ENCODE results near the gene EFNA5. TPM values are rescaled to one million over a fixed set of nuclear protein-coding genes. Genes with fewer than 3 reads are reported as not detected.

The EFNA5 gene
- polyA plus RNA-seq, 1 of the 3 experiments (the other 2 are of a cell fraction), result 0.81 TPM

- Histone ChIP-seq H3K9ac (no peak overlapping the region), H4K20me1 (ENCODE audit: insufficient read depth) (no peaks in the 10 kb centered on the region), H3K36me3 (replicated peaks in 1 of 2; ENCODE audit: control insufficient read depth in 1 of 2, insufficient read depth in 2 of 2, low read length in 1 of 2) (no peaks in the 10 kb centered on the region), H3K9me3 (no peaks in the 10 kb centered on the region), H3K4me3 (ENCODE audit: low read depth in 2 of 2, low read length in 1 of 2) (no peak overlapping the region), H3K27ac (ENCODE audit: low read depth in 2 of 2, low read length in 1 of 2) (no peak overlapping the region), H3K9me2 (no peaks in the 10 kb centered on the region), H3K27me3 (ENCODE audit: insufficient read depth) (no peaks in the 10 kb centered on the region), H3K4me2 (no peak overlapping the region), H3K4me1 (ENCODE audit: control insufficient read depth in 1 of 2, insufficient read depth in 2 of 2, low read depth in 1 of 2, low read length in 1 of 2) (peaks cover 7 to 15% of the 10 kb centered on the region in 2 experiments), H3F3A (replicated peaks; ENCODE audit: insufficient read depth) (no peaks in the 10 kb centered on the region), H3K79me2 (ENCODE audit: insufficient read depth) (no peaks in the 10 kb centered on the region), H2AFZ (ENCODE audit: low read depth) (no peak overlapping the region)
- POLR2A ChIA-PET, result no interaction called here
- WGBS (ENCODE audit: low lambda C conversion rate), result 95% methylated on average over 8 of the region's 8 CpGs
- DNase-seq, result no peak
- TF ChIP-seq RCOR1 (IDR thresholded peaks at IDR 0.05; ENCODE audit: low read length) (no peak), GATA2 (CRISPR knock-in tag; IDR thresholded peaks at IDR 0.05) (no peak), ELF1 (IDR thresholded peaks at IDR 0.05) (no peak), GABPA (IDR thresholded peaks at IDR 0.05; ENCODE audit: low read depth) (no peak), FOSL2 (IDR thresholded peaks at IDR 0.05; ENCODE audit: borderline replicate concordance, low read depth) (no peak), EZH2phosphoT487 (IDR thresholded peaks at IDR 0.05; ENCODE audit: borderline replicate concordance, low read depth) (no peak), REST (IDR thresholded peaks at IDR 0.05; ENCODE audit: low read depth, low read length) (no peak), USF2 (IDR thresholded peaks at IDR 0.05; ENCODE audit: borderline replicate concordance, low read depth, low read length) (no peak), FOXJ3 (CRISPR knock-in tag; IDR thresholded peaks at IDR 0.05) (no peak), TAF1 (IDR thresholded peaks at IDR 0.05; ENCODE audit: borderline replicate concordance, low read depth, low read length) (no peak), MEF2A (IDR thresholded peaks at IDR 0.05; ENCODE audit: borderline replicate concordance, low read depth) (no peak), RAD21 (IDR thresholded peaks at IDR 0.05; ENCODE audit: low read length) (no peak), RFX5 (IDR thresholded peaks at IDR 0.05; ENCODE audit: low read length) (no peak)
- TF ChIP-seq, protein P1, sequence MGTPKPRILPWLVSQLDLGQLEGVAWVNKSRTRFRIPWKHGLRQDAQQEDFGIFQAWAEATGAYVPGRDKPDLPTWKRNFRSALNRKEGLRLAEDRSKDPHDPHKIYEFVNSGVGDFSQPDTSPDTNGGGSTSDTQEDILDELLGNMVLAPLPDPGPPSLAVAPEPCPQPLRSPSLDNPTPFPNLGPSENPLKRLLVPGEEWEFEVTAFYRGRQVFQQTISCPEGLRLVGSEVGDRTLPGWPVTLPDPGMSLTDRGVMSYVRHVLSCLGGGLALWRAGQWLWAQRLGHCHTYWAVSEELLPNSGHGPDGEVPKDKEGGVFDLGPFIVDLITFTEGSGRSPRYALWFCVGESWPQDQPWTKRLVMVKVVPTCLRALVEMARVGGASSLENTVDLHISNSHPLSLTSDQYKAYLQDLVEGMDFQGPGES (IDR thresholded peaks at IDR 0.05; ENCODE audit: low read depth, low read length), result no peak
- CTCF ChIA-PET, result no interaction called here
Observed at GRCh38 chr5:107464876-107465275, 205.9 kb downstream of the EFNA5 start.

Measured in SK-N-SH (cell line).